CD14-positive monocyte (primary cell): ENCODE data around the gene AURKB. TPM values are rescaled to one million over a fixed set of nuclear protein-coding genes. Genes with fewer than 3 reads are reported as not detected.

Experiments used
- DNase-seq, 3 donors: peaks; one replicate each; pipeline ENCODE4 v3.0.0-alpha.2; 2011 to 2022
- H2AFZ ChIP-seq: 2 replicates; pipeline ENCODE4 v1.6.0; 2012; ENCODE audit warnings: mild to moderate bottlenecking, low read depth, low read length, inconsistent platforms; ENCODE audit not compliant: insufficient read depth, poor library complexity, severe bottlenecking
- H3K27ac ChIP-seq, 2 donors: 1 replicate in 1 of 2; 2 replicates in 1 of 2; pipeline ENCODE4 v1.5.1; 2012 to 2013; ENCODE audit warnings: low read length in 2 of 2, control low read depth in 1 of 2, inconsistent platforms in 1 of 2, low read depth in 1 of 2, mild to moderate bottlenecking in 1 of 2
- H3K27me3 ChIP-seq, 2 donors: one replicate each; pipeline versions ENCODE4 v1.6.0 to v1.6.1; 2011 to 2013; ENCODE audit warnings: low read length in 2 of 2; ENCODE audit not compliant: control insufficient read depth in 2 of 2, insufficient read depth in 2 of 2
- H3K36me3 ChIP-seq, 2 donors: replicated peaks in 1 of 2; 1 replicate in 1 of 2; 2 replicates in 1 of 2; pipeline versions ENCODE4 v1.5.1 to v1.6.1; 2012 to 2013; ENCODE audit warnings: low read length in 2 of 2, control low read depth in 1 of 2, inconsistent platforms in 1 of 2, mild to moderate bottlenecking in 1 of 2; ENCODE audit not compliant: insufficient read depth in 2 of 2, control insufficient read depth in 1 of 2
- H3K4me1 ChIP-seq, 2 donors: 1 replicate in 1 of 2; 2 replicates in 1 of 2; pipeline versions ENCODE4 v1.5.1 to v1.6.1; 2012 to 2013; ENCODE audit warnings: low read length in 2 of 2, control low read depth in 1 of 2, inconsistent platforms in 1 of 2, mild to moderate bottlenecking in 1 of 2, moderate library complexity in 1 of 2; ENCODE audit not compliant: insufficient read depth in 2 of 2, control insufficient read depth in 1 of 2
- H3K4me2 ChIP-seq: replicated peaks from 2 replicates; pipeline ENCODE3; 2012; ENCODE audit warnings: low read length, moderate library complexity, mild to moderate bottlenecking; ENCODE audit not compliant: poor library complexity, severe bottlenecking; ENCODE audit errors: extremely low read depth
- H3K4me3 ChIP-seq, 3 experiments: fragments of 200-600 bp in 1 of 3; sonication (generic) in 1 of 3; replicated peaks in 1 of 3; 1 replicate in 2 of 3; 2 replicates in 1 of 3; pipeline ENCODE4 v1.5.1; 2011 to 2013; ENCODE audit warnings: low read length in 3 of 3, mild to moderate bottlenecking in 3 of 3, control low read depth in 2 of 3, low read depth in 2 of 3, inconsistent platforms in 1 of 3, moderate library complexity in 1 of 3
- H3K79me2 ChIP-seq: 2 replicates; pipeline ENCODE4 v1.6.0; 2012; ENCODE audit warnings: mild to moderate bottlenecking, control low read depth, inconsistent platforms, low read length, moderate library complexity; ENCODE audit not compliant: insufficient read depth
- H3K9ac ChIP-seq: 2 replicates; pipeline ENCODE4 v1.6.0; 2017; ENCODE audit warnings: low read length, mild to moderate bottlenecking; ENCODE audit not compliant: insufficient read depth, poor library complexity, severe bottlenecking
- H3K9me3 ChIP-seq, 2 donors: replicated peaks in 1 of 2; 1 replicate in 1 of 2; 2 replicates in 1 of 2; pipeline versions ENCODE4 v1.5.1 to v1.6.1; 2012 to 2013; ENCODE audit warnings: low read length in 2 of 2, control low read depth in 1 of 2; ENCODE audit not compliant: control insufficient read depth in 1 of 2, insufficient read depth in 1 of 2
- H4K20me1 ChIP-seq: 2 replicates; pipeline ENCODE4 v1.6.0; 2012; ENCODE audit warnings: mild to moderate bottlenecking, low read length, control low read depth, moderate library complexity; ENCODE audit not compliant: insufficient read depth
- H3K27ac Mint-ChIP-seq, 7 donors: one replicate each; pipeline ENCODE4 v1.8.0; 2020; ENCODE audit warnings: mild to moderate bottlenecking in 7 of 7, mixed read lengths in 7 of 7, moderate library complexity in 6 of 7, inconsistent platforms in 2 of 7
- H3K27me3 Mint-ChIP-seq, 3 donors: one replicate each; pipeline ENCODE4 v1.8.0; 2021 to 2022; ENCODE audit warnings: low read depth in 3 of 3, mild to moderate bottlenecking in 3 of 3, mixed read lengths in 3 of 3, moderate library complexity in 3 of 3, inconsistent platforms in 1 of 3
- H3K36me3 Mint-ChIP-seq, 2 donors: one replicate each; pipeline ENCODE4 v1.8.0; 2020; ENCODE audit warnings: mixed read lengths in 2 of 2, inconsistent platforms in 1 of 2, mild to moderate bottlenecking in 1 of 2
- H3K4me1 Mint-ChIP-seq: one replicate; pipeline ENCODE4 v1.8.0; 2020; ENCODE audit warnings: mild to moderate bottlenecking, mixed read lengths
- H3K4me3 Mint-ChIP-seq, 2 donors: one replicate each; pipeline ENCODE4 v1.8.0; 2020; ENCODE audit warnings: mild to moderate bottlenecking in 2 of 2, mixed read lengths in 2 of 2, moderate library complexity in 1 of 2
- H3K9me3 Mint-ChIP-seq, 7 donors: one replicate each; pipeline ENCODE4 v1.8.0; 2020 to 2022; ENCODE audit warnings: mixed read lengths in 7 of 7, mild to moderate bottlenecking in 6 of 7, moderate library complexity in 6 of 7, inconsistent platforms in 2 of 7
- CTCF ChIP-seq: fragments of 200-600 bp; IDR thresholded peaks from one replicate; pipeline ENCODE4 v1.8.0; 2022; ENCODE audit warnings: antibody characterized with exemption, mild to moderate bottlenecking
- WGBS: methylation state at CpG from one replicate; pipeline ENCODE4 v1.1.5; 2013; ENCODE audit warnings: missing lambda C conversion rate; ENCODE audit not compliant: insufficient coverage; 5-methylcytosine and 5-hydroxymethylcytosine counted together
- intact Hi-C, 2 donors: fragments of 100-400 bp; cut with micrococcal nuclease; formaldehyde crosslinking; loops; one replicate each; pipeline versions ENCODE4 v1.15.0 to v1.15.1; 2023
- polyA plus RNA-seq, 3 donors: library from polyadenylated mRNA; depleted of rRNA in 1 of 3; unstranded in 2 of 3; stranded (reverse) in 1 of 3; fragments of 300-500 nt in 2 of 3; fragments of >200 nt in 1 of 3; fragmentation: Illumina TruSeq in 2 of 3; gene quantifications; 1 replicate in 2 of 3; 2 replicates in 1 of 3; pipeline ENCODE4 v1.2.3, GENCODE V29; 2012 to 2021

AURKB gene
- polyA plus RNA-seq, 3 donors, result 0.38 to 4.2 (median 0.79) TPM

GRCh38 chr17:8206536-8206935 is 3.8 kb downstream of the AURKB start:
- WGBS, result 100% methylated on average over 7 of the region's 12 CpGs
- peak overlapping the region in 1 of 7 donors; percentile 83 for H3K27ac Mint-ChIP-seq

GRCh38 chr17:8204761-8205555 is 5.4 kb downstream of the AURKB start:
- H3K4me2 ChIP-seq, result no peak overlapping the region
- WGBS, result 99% methylated on average over 11 of the region's 19 CpGs
- peaks cover 18 to 22% of the 10 kb centered on the region in 2 donors for H3K4me1 ChIP-seq
- intact Hi-C loops, result loop anchor here in 1 of 2 donors (5.0 kb wide), 1 partner anchor 82 kb away; the partner anchor contains the start of gene RANGRF
- no peak overlapping the region for H2AFZ ChIP-seq
- no peak for DNase-seq
- Mint-ChIP-seq H3K27me3 (no peaks in the 10 kb centered on the region), H3K4me1 (peaks cover 18% of the 10 kb centered on the region), H3K9me3 (no peaks in the 10 kb centered on the region), H3K36me3 (peaks cover 19 to 42% of the 10 kb centered on the region in 2 donors), H3K4me3 (no peak overlapping the region), H3K27ac (peak overlapping the region in 1 of 7 donors; percentile 70)
- H4K20me1 ChIP-seq, result no peaks in the 10 kb centered on the region
- no peak overlapping the region for H3K27ac ChIP-seq
- H3K9ac ChIP-seq, result no peak overlapping the region
- H3K9me3 ChIP-seq, result no peaks in the 10 kb centered on the region
- TF ChIP-seq CTCF, result no peak
- no peak overlapping the region for H3K4me3 ChIP-seq
- H3K36me3 ChIP-seq, result peaks cover 2 to 14% of the 10 kb centered on the region in 2 donors
- peaks cover 39% of the 10 kb centered on the region for H3K79me2 ChIP-seq
- H3K27me3 ChIP-seq, result no peaks in the 10 kb centered on the region

More at GRCh38 chr17:8206536-8206935, 3.8 kb downstream of the AURKB start:
- intact Hi-C loops, result no loop called here
- Histone ChIP-seq H3K9ac (no peak overlapping the region), H3K4me2 (no peak overlapping the region), H3K27ac (peak overlapping the region in 1 of 2 donors; percentile 3), H3K9me3 (no peaks in the 10 kb centered on the region), H4K20me1 (no peaks in the 10 kb centered on the region), H3K27me3 (no peaks in the 10 kb centered on the region), H3K4me1 (peaks cover 23 to 29% of the 10 kb centered on the region in 2 donors), H3K36me3 (peaks cover 2 to 14% of the 10 kb centered on the region in 2 donors), H3K79me2 (peaks cover 44% of the 10 kb centered on the region), H2AFZ (no peak overlapping the region), H3K4me3 (no peak overlapping the region)
- no peak for TF ChIP-seq CTCF
- no peaks in the 10 kb centered on the region for H3K27me3 Mint-ChIP-seq
- peaks cover 27% of the 10 kb centered on the region for H3K4me1 Mint-ChIP-seq
- no peaks in the 10 kb centered on the region for H3K9me3 Mint-ChIP-seq
- peaks cover 19 to 42% of the 10 kb centered on the region in 2 donors for H3K36me3 Mint-ChIP-seq
- H3K4me3 Mint-ChIP-seq, result peak overlapping the region in 1 of 2 donors; percentile 24
- DNase-seq, result no peak
